Loucy (cell line): ENCODE results near the gene ODF2L.

Source experiments
- EZH2phosphoT487 ChIP-seq: fragments of 200-600 bp; IDR thresholded peaks from 2 replicates; pipeline ENCODE4 v1.6.1; 2018; ENCODE audit warnings: antibody characterized with exemption, mild to moderate bottlenecking, moderate library complexity, borderline replicate concordance
- TF ChIP-seq, protein P1 (sequence below): fragments of 200-600 bp; sonication (generic); conservative IDR thresholded peaks from 2 replicates; pipeline ENCODE4 v1.5.1; 2014; ENCODE audit warnings: mild to moderate bottlenecking, antibody characterized with exemption, low read length

DNA sequence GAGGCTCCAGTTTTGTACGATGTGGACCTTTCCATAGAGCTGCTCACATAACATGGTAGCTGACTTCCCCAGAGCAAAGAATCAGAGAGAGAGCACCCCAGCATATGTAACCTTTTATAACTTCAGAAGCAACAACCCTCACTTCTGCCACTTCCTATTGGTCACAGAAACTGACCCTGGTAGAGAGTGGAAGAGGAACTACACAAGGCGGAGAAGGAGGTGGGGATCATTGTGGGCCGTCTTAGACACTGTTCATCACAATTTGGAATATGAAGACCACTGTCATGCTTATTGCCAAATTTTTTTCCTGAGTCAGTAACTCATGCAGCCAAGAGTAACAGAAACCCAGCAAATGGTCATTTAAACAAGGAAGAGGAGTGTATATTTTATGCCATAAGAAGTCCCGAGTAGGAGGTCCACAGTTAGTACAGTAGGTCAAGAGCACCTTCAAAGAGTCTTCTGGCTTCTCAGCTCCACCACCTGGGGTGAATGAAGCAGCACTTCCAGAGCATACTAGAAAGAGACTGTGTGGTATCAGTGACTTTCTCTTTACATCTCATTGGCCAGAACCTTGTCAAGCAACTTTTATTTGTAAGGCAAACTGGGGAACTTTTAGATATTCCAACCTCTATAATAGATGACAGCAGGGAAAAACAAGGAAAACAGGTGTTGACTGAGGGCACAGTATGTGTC lies 71.8 kb downstream of the ODF2L start:
- TF ChIP-seq, protein P1, sequence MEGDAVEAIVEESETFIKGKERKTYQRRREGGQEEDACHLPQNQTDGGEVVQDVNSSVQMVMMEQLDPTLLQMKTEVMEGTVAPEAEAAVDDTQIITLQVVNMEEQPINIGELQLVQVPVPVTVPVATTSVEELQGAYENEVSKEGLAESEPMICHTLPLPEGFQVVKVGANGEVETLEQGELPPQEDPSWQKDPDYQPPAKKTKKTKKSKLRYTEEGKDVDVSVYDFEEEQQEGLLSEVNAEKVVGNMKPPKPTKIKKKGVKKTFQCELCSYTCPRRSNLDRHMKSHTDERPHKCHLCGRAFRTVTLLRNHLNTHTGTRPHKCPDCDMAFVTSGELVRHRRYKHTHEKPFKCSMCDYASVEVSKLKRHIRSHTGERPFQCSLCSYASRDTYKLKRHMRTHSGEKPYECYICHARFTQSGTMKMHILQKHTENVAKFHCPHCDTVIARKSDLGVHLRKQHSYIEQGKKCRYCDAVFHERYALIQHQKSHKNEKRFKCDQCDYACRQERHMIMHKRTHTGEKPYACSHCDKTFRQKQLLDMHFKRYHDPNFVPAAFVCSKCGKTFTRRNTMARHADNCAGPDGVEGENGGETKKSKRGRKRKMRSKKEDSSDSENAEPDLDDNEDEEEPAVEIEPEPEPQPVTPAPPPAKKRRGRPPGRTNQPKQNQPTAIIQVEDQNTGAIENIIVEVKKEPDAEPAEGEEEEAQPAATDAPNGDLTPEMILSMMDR = no peak
- TF ChIP-seq EZH2phosphoT487 = no peak
